Type B pancreatic cell (in vitro differentiated cells): ENCODE measurements around the gene RAB40C. TPM values are rescaled to one million over a fixed set of nuclear protein-coding genes. Genes with fewer than 3 reads are reported as not detected.

Experiments used
- DNase-seq: peaks from one replicate; pipeline ENCODE4 v3.0.0; 2021; ENCODE audit warnings: mixed read lengths; ENCODE audit not compliant: unreplicated experiment; ENCODE audit errors: extremely low spot score
- H3K27ac Mint-ChIP-seq: 2 replicates; pipeline ENCODE4 v1.8.0; 2021; ENCODE audit warnings: mild to moderate bottlenecking, mixed read lengths
- H3K27me3 Mint-ChIP-seq: 2 replicates; pipeline ENCODE4 v1.8.0; 2021; ENCODE audit warnings: mixed read lengths
- H3K36me3 Mint-ChIP-seq: 2 replicates; pipeline ENCODE4 v1.8.0; 2021; ENCODE audit warnings: mixed read lengths
- H3K4me1 Mint-ChIP-seq: one replicate; pipeline ENCODE4 v1.8.0; 2021; ENCODE audit warnings: mixed read lengths; ENCODE audit not compliant: unreplicated experiment
- H3K4me3 Mint-ChIP-seq: 2 replicates; pipeline ENCODE4 v1.8.0; 2021; ENCODE audit warnings: mild to moderate bottlenecking, mixed read lengths
- H3K9me3 Mint-ChIP-seq: 2 replicates; pipeline ENCODE4 v1.8.0; 2021; ENCODE audit warnings: mixed read lengths
- total RNA-seq: library from RNA; stranded (reverse); gene quantifications from 2 replicates; pipeline ENCODE4 v1.2.1, GENCODE V29; 2021; ENCODE audit warnings: low replicate concordance
- TF ChIP-seq, protein P1 (sequence below): fragments of 200-600 bp; sonication (generic); conservative IDR thresholded peaks from 2 replicates; pipeline ENCODE4 v1.5.0; 2021; ENCODE audit warnings: antibody characterized with exemption, mild to moderate bottlenecking

The RAB40C gene
- total RNA-seq, 1 donor from 2014 or later, result 26.5 TPM

DNA sequence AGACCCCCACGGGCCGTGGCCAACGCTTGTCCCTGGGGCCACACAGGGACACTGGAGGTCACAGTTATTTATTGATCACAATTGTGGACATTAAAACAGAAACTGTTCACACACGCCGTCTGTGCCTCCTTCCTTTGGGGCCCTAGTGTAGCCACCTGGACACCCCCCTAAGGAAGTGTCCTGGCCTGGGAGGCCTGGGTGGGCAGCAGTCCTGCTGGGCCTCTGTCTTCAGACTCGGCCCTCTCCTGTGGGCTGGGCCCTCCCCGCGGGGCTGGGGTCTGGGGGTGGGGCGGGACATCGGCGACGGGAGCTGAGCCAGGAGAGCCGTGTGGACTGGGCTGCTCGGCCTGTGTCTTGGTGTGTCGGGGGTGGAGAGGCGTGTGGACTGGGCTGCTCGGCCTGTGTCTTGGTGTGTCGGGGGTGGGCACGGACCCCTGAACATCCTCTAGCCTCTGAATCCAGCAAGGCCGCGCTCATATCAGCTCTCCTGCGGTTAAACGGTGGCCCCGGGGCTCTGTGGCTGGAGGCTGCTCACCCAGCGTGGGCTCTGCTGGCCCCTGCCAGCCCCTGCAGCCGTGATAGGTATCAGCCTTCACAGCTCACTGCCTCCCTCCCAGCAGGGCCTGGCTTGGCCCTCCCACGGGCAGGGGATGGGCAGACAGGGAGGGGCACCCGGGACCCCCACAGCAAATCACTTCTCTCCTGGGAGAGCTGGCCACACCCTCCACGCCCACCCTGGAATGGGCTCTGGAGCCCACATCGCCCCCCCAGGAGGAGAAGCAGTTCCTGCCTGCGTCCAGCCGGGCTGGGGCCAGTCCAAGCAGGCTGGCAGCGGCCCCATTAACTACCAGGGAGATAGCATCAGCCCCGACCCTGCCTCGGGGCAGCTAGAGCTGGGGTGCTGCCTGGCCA is 24.2 kb upstream of the RAB40C start:
- DNase-seq, result no peak
- peak overlapping the region; percentile 34 for H3K4me3 Mint-ChIP-seq

DNA sequence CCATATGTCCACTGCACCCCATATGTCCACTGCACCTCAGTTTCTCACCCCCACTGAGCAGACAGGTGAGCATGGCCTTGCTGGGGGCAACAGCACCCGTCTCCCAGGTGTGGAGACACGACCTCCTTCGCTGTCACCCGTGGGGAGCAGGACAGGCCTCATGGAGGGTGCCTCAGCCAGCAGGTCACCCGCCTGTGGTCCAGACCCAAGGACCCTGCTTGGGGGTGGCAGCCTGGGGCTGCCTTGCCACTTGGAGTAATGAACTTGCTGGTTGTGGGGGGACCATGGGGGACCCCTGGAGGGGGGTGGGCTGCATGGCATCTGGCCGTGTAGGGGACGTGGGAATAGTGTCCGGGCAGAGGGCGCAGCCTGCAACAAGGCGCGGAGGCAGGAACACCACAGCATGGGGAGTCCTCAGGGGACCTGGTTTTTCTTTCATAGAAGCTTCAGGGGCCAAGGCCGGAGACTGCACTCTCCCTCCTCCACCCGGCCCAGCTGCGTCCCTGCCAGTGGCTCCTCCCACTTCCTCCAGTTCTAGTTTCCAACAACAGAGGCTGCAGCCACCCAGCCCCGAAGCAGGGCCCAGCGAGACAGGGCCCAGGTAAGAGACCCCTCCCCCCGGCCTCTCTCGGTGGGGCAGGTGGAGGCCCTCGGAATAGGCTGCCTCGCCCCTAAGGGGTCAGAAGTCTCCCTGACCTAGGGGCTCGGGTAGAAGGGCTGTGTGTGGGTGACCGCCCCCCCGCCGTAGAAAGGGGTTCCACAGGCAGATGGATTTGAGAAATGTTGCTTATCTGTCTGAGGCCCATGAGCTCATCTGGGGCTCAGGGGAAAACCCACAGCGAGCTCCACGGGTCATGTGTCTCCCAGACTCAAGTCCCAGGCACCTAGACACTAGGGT is 23.1 kb upstream of the RAB40C start, which contains the start of gene NHLRC4:
NHLRC4 (plus strand) TSS at position 531 of the 898 bp plus-strand sequence. CDS start 1,043 bp downstream, outside the sequence.
- Mint-ChIP-seq H3K27me3 (peaks cover 10% of the 10 kb centered on the region), H3K4me1 (peaks cover 24% of the 10 kb centered on the region), H3K4me3 (peak within 1 kb of the TSS; percentile 54), H3K9me3 (no peaks in the 10 kb centered on the region), H3K27ac (peak within 1 kb of the TSS; percentile 48), H3K36me3 (no peaks in the 10 kb centered on the region)
- DNase-seq, result no peak
- TF ChIP-seq, protein P1, sequence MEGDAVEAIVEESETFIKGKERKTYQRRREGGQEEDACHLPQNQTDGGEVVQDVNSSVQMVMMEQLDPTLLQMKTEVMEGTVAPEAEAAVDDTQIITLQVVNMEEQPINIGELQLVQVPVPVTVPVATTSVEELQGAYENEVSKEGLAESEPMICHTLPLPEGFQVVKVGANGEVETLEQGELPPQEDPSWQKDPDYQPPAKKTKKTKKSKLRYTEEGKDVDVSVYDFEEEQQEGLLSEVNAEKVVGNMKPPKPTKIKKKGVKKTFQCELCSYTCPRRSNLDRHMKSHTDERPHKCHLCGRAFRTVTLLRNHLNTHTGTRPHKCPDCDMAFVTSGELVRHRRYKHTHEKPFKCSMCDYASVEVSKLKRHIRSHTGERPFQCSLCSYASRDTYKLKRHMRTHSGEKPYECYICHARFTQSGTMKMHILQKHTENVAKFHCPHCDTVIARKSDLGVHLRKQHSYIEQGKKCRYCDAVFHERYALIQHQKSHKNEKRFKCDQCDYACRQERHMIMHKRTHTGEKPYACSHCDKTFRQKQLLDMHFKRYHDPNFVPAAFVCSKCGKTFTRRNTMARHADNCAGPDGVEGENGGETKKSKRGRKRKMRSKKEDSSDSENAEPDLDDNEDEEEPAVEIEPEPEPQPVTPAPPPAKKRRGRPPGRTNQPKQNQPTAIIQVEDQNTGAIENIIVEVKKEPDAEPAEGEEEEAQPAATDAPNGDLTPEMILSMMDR, result no peak

More for the DNA sequence above, 24.2 kb upstream of the RAB40C start:
- TF ChIP-seq, protein P1, result no peak
- H3K27ac Mint-ChIP-seq, result no peak overlapping the region
- H3K36me3 Mint-ChIP-seq, result no peaks in the 10 kb centered on the region
- no peaks in the 10 kb centered on the region for H3K9me3 Mint-ChIP-seq
- H3K27me3 Mint-ChIP-seq, result peaks cover 13% of the 10 kb centered on the region
- peaks cover 13% of the 10 kb centered on the region for H3K4me1 Mint-ChIP-seq

DNA sequence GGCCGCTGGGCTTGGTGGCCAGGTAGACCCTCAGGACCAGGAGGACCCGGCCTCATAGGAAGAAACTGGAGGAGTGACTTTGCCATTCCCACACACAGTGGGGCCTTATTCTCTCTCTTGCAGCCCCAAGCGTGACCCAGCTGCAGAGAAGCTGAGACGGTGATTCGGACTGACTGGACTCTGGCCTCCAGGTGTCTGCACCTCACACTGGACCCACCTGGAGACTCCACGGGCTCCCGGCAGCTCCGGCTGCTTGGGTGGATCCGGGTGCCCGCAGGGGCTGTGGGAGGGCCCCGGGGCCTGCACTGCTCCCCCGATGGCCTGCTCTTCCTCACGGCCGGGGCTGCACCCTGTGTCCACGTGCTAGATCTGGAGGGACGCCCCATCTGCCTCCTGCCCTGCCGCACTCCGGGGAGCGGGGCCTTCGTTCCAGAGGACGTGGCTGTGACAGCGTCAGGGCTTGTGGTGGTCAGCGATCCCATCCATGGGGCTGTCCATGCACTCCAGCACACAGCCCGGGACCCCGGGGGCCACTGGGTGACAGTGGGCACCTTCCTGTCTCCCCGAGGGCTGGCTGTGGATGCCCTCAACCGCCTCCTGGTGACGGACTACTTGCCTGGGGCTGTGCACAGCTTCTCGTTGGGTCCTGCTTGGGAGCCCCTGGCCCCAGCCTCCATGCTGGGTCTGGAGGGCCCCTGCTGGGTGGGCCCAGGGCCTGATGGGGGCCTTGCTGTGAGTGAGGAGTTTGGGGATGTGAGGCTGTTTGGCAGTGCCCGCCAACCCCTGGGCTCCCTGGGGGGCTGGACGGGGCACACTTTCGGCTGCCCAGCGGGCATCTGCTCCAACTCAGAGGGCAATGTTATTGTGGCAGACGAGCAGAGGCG is 22.3 kb upstream of the RAB40C start:
- peaks cover 2% of the 10 kb centered on the region for H3K27me3 Mint-ChIP-seq

DNA sequence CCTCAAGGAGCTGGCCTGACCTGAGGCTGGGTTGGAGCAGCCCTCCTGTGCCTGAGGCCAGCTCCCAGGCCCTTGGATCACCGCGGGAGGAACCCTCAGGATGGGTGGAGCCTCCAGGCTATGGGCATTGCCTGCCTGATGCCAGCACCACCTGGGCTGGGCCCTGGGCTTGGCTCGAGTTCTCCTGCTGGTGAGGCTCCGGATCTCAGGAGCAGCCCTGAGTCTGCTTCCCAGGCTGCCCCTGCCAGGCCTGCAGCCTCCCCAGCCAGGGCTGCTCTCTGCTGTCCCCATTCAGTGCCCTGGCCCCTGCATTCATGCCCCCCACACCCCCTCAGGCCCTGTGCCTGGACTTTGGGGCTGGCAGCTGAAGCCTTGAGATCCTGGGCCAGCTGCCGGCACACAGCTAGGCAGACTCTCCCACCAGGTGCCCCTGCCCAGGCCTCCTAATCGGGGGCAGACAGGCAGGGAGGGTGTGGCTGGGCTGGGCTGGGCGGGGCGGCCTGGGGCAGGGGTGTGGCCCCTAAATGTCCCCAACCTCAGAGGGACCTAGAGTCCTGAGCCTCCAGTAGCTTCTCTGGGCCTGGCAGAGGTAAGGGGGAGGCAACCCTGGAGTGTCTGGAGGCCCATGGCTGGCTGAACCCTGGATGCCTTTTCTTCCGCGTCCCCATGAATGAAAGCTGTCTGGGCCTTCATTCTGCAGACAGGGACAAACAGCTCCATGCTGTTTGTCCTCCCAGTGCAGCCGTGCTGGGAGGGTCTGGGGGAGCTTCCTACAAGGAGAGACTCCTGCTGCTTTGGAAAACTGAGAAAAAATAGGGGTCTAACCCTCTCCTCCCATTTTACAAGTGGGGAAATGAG is 21.2 kb upstream of the RAB40C start:
- Mint-ChIP-seq H3K27ac (peak overlapping the region; percentile 74), H3K27me3 (no peaks in the 10 kb centered on the region), H3K36me3 (no peaks in the 10 kb centered on the region), H3K4me1 (peaks cover 21% of the 10 kb centered on the region), H3K9me3 (no peaks in the 10 kb centered on the region), H3K4me3 (peak overlapping the region; percentile 88)
- no peak for DNase-seq
- TF ChIP-seq, protein P1, result no peak

More for the DNA sequence above, 22.3 kb upstream of the RAB40C start:
- peaks cover 23% of the 10 kb centered on the region for H3K4me1 Mint-ChIP-seq
- H3K27ac Mint-ChIP-seq, result no peak overlapping the region
- peak overlapping the region; percentile 54 for H3K4me3 Mint-ChIP-seq
- no peak for DNase-seq
- H3K9me3 Mint-ChIP-seq, result no peaks in the 10 kb centered on the region
- no peaks in the 10 kb centered on the region for H3K36me3 Mint-ChIP-seq
- TF ChIP-seq, protein P1, result no peak
